NCI-H128 (cell line): ENCODE results near the gene FCGBP.
"Not testable (repeated sequence)": the region's sequence is repeated elsewhere in the genome, so short reads cannot be mapped to it uniquely, and the experiment has no call there.

Experiments used
- DNase-seq: peaks from one replicate; lab custom pipeline; 2025; ENCODE audit not compliant: unreplicated experiment; lab: John Stamatoyannopoulos, UW

Gene FCGBP

GRCh38 chr19:39892506-39892902 is 41.9 kb downstream of the FCGBP start:
- not testable (repeated sequence) for DNase-seq

- DNase-seq = not testable (repeated sequence)
Observed at GRCh38 chr19:39891660-39892505, 42.6 kb downstream of the FCGBP start.

- DNase-seq = no peak
Observed at GRCh38 chr19:39890755-39891551, 43.5 kb downstream of the FCGBP start.

GRCh38 chr19:39889872-39890754 is 44.3 kb downstream of the FCGBP start:
- not testable (repeated sequence) for DNase-seq

GRCh38 chr19:39887456-39887951 is 46.9 kb downstream of the FCGBP start:
- not testable (repeated sequence) for DNase-seq

- not testable (repeated sequence) for DNase-seq
Observed at GRCh38 chr19:39885821-39886554, 48.4 kb downstream of the FCGBP start.

- not testable (repeated sequence) for DNase-seq
Observed at GRCh38 chr19:39884721-39885120, 49.7 kb downstream of the FCGBP start.
